HG02981 (cell line): Measurements from ENCODE around the gene MIAT.
A peak's percentile ranks its signal among the peaks of the same experiment; 100 is the strongest.
"Not testable (repeated sequence)": the region's sequence is repeated elsewhere in the genome, so short reads cannot be mapped to it uniquely, and the experiment has no call there.

Source experiments
- ATAC-seq: cut with Tn5 transposase; IDR thresholded peaks from one replicate; pipeline ENCODE4 v1.9.1; 2021; ENCODE audit warnings: mild to moderate bottlenecking, moderate library complexity; ENCODE audit not compliant: unreplicated experiment

MIAT gene

DNA sequence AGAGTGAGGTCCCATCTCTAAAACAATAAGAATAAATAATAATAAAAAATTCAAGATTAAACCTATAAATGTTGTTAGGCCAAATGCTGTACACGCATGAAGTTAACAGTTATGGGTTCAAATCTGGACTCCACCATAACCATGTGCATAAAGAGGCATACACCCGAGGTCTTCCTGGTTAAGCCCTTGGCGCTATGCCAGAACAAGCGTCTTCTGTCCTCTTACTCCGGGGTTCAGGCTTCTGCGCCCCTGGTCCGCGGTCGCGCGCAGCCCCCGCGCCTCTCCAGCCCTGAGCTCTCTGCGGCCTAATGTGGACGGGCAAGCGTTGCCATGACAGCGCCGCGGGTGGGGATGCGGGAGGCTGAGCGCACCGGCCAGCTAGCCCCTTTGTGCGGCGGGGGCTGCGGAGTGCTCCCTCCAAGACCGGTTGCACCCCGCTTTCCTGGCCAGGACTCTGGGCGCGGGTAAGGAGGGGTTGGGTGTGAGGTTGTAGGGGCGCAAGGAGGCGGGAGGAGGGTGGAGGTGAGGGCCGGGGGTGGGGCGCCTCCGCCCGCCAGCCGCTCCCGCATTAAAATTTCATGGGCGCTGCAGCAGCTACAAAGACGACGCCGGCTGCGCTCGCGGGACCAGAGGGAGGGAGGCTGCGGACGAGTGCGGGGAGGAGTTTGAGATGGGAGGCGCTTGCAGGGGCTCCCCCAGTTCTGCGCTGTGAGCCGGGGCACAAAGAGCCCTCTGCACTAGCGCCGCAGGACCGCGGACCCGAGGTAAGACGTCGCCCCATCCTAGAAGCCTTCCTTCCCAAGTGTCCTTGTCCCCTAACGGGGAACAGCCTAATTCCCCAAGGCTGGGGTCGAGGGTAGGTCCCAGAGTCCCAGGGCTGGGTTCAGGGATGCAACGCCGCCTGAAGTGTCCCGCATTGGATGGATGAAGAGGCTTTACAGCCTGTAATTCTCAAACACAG, at the start of gene MIAT:
Gene MIAT (plus strand): TSS at position 698 of the 961 bp plus-strand sequence.
- ATAC-seq, result no peak

DNA sequence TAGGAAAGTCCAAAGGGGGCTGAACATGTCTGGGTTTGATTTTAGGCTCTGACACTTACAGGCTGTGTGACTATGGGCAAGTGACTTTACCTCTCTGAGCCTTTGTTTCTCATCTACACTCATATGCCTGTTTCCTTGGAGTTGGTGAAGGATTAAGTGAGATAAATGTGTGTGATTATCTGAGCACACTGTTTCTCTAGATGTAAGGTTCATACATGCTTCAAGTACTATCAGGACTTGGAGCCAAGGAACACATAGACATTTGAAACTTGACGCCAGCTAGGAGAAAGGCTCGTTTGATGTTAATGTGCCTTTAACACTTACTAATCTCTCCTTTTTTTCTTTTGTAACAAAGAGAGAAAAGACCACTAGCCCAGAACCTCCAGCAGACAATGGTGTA, 49.3 kb upstream of the MIAT start:
- ATAC-seq, result no peak

DNA sequence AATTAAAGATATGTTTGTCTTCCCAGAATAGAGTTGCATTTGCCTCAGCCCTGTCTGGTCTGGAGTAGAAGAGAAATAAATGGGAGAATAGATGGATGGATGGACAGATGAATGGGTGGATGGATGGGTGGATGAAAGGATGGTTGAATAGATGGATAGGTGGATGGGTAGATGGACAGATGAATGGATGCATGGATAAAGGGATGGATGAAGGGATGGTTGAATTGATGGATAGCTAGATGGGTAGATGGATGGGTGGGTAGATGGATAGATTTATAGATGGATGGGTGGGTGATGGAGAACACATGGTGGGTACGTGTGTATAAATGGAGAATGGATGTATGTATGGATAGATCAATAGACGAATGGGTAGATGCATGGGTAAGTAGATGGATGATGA, 48.1 kb upstream of the MIAT start:
- no peak for ATAC-seq

DNA sequence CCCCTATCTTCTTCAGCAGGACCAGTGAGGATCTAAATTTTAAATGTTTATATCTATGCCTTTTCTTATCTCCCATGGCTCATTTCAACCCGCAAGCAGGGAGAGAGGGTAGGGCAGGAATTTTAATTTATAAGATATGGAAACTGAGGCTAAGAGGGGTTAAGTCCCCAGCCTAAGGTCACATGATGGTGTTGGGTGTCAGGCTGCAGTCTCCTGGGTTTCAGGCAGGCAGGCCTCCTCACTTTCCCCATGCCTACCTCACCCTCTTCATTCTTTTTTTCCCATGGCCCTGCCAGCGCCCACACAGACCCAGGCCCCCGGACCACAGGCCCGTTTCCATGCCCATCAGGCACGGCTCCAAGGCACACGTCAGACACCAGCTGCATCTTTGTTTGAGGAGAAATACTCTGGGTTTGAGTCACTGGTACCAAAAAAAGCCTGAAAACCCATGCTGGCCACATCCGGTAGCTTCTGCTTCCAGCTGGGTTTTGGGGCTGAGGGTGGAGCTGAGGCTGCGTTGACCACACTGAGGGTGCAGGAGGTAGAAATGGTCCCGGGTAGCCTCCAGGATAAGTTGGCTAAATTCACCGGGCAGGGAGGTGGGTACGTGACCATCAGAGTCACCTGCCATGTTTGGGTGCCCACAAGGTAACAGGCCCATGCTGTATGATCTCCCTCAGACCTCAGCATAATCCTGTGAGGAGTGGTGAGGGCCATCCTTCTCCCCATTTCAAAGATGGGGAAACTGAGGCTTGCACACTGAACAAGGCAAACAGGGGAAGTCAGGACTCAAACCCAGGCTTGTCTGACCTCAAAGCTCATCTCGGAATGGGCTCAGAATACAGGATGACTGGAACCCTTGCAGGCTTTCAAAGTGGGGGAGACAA, 47.1 kb upstream of the MIAT start:
- ATAC-seq, result peak; percentile 63

DNA sequence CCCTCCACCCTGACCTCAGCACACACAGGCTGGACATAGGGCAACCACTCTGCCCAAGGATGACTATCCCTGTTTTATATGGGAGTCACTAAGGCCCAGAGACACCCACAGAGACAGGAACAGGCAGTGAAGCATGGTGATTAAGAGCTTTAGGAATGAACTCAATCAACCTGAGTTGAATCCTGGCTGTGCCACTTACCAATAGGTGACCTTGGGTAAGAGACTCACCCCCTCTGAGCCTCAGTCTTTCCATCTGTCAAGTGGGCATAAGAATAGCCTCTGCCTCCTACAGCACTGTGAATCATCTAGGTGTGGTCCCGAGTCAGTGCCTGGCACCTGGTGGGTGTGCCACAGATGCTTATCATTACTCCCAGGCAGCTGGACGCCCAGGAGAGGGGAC, 46.4 kb upstream of the MIAT start:
- no peak for ATAC-seq

DNA sequence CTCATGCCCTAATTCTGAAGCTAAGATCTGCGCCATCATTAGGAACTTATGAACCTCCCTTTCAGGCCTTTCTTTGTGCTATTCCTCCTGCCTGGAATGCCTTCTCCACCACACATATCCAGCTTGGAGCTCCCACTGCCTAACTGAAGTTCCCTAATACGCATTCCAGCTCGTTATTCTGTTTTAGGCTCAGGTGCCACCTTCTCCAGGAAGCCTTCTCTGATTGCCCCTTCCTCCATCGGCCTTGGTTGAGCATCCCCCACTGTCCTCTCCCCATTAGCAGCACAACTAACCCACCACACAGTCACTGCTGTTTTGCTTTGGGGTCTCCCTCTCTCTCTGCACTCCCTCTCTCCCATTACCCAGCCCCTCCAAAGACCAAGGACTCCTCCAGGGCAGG, 44.7 kb upstream of the MIAT start:
- no peak for ATAC-seq

DNA sequence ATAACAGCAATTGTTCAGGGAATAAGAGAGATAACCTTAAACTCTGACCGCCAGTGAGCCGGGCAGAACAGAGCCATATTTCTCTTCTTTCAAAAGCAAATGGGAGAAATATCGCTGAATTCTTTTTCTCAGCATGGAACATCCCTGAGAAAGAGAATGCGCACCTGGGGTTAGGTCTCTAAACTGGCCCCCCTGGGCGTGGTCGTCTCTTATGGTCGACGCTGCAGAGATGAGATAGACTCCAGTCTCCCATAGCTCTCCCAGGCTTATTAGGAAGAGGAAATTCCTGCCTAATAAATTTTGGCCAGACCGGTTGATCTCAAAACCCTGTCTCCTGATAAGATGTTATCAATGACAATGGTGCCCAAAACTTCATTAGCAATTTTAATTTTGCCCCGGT, 43.6 kb upstream of the MIAT start:
- not testable (repeated sequence) for ATAC-seq

DNA sequence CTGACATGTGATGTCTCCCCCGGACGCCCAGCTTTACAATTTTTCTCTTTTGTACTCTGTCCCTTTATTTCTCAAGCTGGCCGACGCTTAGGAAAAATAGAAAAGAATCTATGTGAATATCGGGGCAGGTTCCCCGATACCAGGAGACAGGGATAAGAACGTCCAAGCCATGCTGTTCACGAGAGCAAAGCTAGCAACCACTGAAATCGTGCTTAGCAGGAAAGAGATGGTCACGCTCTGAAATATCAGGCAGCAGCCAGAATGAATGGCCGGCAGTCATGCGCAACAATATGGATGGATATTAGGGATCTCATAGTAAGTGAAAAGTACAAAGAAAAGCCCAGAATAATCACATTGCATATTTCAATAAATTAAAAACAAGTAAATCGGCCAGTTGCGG, 43.1 kb upstream of the MIAT start:
- ATAC-seq, result no peak

DNA sequence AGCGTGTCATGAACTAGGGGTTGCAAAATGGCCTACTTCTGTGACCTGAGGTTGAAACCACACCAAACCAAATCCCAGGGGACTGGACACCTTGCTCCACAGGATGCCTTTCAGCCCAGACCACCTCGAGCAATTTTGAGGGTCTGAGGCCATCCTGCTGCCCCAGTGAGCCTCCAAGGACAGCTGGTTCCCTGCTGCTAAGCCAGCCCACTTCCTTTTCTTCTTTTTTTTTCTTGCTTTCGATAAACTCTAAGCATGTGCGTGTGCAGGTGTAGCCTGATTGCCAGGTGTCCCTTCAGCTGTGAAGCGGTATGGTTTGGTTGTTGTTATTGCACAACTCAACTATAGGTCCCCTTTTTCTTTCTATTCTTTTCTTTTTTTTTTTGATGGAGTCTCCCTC, 42.2 kb upstream of the MIAT start:
- ATAC-seq, result peak; percentile 63

DNA sequence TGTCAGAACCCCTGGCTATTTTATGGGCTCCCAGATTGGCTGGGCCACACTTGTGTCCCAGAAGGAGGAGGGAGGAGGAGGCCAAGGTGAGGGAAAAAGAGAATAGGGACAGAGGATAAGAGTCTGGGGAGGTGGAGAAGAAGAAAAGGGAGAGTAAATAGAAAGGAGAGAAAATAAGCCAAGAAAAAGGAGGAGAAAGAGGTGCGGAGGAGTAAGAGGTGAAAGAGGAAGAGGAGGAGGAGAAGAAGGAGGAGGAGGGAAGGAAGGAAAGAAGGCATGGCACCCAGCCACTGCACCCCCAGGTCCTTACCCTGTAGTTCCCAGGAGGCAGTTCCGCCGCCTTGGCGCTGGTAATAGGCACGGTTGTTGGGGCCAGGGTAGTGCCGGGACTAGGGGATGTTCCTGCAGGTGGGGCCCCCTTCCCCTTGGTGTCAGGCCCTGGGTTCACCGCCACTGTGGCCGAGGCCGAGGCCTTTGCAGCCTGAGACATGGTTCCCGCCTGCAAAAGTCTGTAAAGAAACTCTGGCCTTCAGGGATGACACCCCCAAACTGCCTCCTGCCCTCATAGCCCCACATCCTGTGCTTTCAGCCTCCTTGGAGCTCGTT, 41.5 kb upstream of the MIAT start:
- ATAC-seq, result no peak

DNA sequence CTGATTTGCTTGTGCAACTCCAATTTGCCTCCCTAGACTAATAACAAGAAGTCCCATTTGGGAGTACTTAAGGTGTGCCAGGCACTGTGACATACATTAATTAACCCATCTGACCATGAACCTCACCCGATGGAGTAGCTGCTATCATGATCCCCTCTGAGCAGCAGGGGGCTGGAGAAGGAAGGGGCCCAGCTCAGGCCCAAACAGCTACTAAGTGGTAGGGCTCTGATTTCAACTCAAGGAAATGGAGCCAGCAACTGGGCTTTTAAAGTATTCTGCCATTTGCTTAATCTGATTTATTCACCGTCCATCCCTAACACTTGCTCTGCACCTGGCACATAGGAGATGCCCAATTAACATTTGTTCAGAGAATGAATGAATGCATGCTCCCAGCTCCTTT, 40.7 kb upstream of the MIAT start:
- no peak for ATAC-seq

DNA sequence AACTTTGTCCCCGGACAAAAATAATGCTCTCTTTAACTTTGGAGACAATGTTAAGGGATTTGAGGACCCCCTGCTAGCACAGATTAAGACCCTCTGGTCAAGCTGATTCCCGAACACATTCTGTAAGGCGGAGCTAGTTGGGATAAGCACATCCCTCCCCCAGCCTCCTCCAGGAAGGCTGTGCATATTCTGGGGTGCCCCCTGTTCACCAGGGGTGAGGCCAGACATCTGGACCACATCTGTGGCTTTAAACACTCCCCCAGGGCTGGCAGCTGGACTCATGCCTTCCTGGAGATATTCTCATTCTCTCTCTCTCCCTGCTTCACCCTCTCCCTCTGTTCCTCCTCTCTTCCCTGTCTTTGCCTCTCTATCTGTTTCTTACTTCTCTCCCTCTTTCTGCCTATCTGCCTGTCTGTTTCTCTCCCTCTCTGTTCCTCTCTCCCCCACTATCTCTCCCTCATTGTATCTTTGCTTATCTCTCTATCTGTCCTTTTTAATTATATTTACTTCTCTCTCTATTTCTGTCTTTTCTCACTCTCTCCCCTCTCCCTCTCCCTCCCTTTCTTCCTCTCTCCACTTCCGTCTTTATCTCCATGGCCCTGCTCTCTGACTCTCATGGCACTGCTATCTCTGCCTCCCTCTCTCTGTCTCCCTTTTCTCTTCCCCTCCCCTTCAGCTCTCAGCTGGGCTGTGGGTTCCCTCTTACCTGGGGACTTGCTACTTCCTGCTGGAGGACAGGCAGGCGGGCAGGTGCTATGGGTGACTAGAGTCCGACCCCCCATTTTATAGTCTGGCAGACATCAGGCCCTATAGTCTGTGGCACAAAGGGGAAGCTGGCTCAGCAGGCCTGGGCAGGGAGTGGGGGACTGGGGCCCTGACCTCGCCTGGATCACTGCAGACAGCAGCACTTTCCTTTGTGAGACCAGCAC, 39.9 kb upstream of the MIAT start, which contains the start of gene CRYBB1:
Gene CRYBB1 (minus strand): TSS at position 757 of the 929 bp plus-strand sequence. CDS start 1,708 bp downstream, outside the sequence.
- ATAC-seq, result no peak

DNA sequence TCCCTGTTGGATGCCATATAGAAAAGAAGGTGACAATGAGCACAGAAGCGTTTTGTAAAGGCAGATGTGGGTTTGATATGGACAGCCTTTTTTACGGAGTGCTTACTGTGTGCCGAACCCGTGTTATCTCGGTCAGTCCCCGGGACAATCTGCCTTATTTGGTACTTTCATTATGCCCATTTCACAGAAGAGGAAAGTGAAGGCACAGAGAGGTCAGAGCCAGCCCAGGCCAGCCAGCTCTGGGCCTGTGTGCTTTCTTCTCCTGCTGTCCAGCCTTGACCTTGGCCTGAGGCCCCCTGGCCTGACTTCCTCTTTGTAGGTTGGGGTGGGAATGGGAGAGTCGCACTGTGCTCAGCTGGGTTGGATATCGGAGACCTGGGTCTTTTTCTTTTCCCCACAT, 38.9 kb upstream of the MIAT start:
- no peak for ATAC-seq

DNA sequence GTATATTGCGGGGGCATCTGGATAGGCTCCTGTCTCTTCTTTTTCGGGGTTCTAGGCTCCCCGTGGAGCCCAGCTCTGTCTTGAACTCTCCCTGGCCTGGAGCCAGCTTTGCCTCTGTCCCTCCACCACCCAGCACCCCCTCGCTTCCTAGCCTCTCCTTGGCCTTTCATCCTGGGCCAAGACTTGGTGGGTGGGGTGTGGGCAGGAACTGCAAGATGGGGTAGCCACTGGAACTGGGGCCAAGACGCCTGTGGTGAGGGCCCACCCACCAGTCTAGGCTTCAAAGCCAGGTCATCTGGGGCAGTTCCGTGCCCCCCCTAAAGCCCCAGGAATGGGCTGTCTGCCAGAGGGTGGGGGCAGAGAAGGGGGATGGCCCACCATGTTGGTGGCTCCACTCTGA, 37.9 kb upstream of the MIAT start:
- ATAC-seq, result no peak

DNA sequence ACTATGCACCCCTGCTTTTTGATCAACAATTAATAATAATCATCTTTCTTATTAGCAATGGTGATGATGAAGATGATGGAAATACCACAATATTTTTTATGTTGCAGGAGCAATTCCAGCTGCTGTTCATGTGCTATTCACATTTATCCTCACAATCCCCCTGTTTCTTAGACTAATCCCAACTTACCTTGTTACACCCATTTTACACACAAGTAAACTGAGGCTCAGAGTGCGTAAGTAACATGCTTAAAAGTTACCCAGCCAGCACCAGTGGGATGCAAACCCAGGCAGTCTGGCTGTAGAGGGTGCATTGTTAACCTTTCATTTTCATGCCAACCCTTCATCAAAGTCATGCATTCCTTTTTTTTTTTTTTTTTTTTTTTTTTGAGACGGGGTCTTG, 37.2 kb upstream of the MIAT start:
- no peak for ATAC-seq

DNA sequence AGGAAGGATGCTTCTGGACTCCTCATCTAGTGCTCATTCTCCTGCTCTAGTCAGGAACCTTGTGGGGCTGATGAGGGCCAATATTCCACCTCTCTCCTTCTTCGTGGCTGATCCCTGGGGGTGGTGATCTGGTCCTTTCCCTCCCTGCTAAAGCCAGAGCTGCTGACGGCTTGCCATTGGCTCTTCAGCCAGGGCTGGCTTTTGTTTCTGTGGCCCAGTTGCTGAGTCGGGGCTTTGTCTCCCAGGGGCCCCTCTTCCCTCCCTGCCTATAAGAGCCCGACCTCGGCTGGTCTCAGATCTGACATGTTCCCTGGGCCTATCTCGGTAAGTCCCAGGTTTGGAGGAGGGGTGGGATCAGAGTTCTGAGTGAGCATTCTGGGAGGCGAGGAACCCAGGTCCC, 35.7 kb upstream of the MIAT start, which contains the start of gene CRYBA4:
Gene CRYBA4 (plus strand): TSS at position 301 of the 400 bp plus-strand sequence. CDS start 634 bp downstream, outside the sequence.
- no peak for ATAC-seq

DNA sequence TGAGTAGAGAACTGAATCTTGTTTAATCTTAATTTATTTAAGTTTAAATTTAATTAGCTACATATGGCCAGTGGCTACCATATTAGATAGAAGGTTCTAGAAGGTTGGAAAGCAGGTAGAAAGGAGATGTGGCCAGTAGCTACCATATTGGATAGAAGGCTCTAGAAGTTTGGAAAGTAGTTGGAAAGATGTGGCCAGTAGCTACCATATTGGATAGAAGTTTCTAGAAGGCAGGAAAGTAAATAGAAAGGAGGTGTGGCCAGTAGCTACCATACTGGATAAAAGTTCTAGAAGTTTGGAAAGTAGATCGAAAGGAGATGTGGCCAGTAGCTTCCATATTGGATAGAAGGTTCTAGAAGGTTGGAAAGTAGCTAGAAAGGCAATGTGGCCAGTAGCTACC, 33.4 kb upstream of the MIAT start:
- ATAC-seq, result no peak

DNA sequence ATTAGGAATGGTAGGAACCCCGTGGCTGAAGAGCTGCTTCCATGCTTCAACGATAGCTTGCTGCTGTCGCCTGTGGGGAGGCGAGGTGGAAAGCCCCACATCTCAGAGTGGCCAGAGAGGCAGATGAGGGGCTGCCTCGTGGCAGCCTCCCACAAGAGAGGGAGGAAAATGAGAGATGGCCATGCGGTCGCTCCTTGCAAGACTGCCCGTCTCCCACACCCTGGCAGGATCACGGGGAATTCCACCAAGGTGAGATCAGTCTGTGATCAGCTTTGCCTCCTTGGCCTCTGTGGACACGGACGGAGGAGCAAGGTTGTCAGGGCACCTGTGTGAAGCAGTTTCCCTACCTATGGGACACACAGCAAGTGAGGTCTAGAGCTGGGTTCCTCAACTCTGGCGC, 32.6 kb upstream of the MIAT start:
- ATAC-seq, result no peak

DNA sequence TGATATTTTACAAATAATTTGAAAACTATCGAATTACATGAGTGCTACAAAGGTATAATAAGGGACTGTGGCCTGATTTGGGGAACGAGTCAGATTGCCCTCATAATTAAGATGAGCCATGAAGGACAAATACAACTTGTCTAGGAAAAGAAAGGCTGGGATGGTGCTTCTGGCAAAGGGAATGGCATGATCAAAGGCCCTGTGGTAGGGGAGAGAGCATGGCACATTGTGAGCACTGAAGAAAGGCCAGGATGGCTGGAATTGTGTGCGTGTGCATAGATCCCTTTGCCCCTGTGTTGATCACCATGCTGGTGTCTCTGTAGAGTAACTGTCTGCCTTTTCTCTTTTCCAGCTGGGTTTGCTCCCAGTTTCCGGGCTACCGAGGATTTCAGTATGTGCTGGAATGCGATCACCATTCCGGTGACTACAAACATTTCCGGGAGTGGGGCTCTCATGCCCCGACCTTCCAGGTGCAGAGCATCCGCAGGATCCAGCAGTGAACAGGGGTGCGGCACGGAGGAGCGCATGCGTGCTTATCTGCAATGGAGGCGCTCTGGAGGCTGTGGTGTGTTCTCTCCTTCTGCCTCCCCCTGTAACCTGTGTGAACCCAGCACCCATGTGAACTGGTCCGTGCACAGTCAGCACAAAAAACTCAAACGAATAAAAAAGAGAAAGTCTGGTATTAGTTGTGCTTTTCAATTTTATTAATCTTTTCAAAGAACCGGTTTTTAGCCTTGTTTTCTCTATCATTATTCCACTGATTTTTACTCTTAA, 27.2 kb upstream of the MIAT start:
- ATAC-seq, result no peak
